GM23338 (cell line): ENCODE data around the gene REC8. TPM values are rescaled to one million over a fixed set of nuclear protein-coding genes. Genes with fewer than 3 reads are reported as not detected.

ENCODE experiments used
- ATAC-seq: fragments of 200-7000 bp; cut with Tn5 transposase; 3 replicates; pipeline ENCODE4 v1.9.1; 2020
- DNase-seq: peaks from one replicate; pipeline ENCODE4 v3.0.0-alpha.2; 2015; ENCODE audit warnings: low spot score
- H2AFZ ChIP-seq: fragments of 200-600 bp; sonication (generic); 2 replicates; pipeline ENCODE4 v1.8.0; 2016; ENCODE audit warnings: antibody characterized with exemption, mild to moderate bottlenecking, moderate library complexity
- H3F3A ChIP-seq: fragments of 200-600 bp; sonication (generic); replicated peaks from 2 replicates; pipeline ENCODE4 v1.8.0; 2017; ENCODE audit warnings: antibody characterized with exemption, mixed run types, low read depth
- H3K27ac ChIP-seq: fragments of 200-600 bp; sonication (generic); 2 replicates; pipeline ENCODE4 v1.6.1; 2016; ENCODE audit warnings: low read depth
- H3K27me3 ChIP-seq: fragments of 200-600 bp; sonication (generic); 2 replicates; pipeline ENCODE4 v1.8.0; 2016; ENCODE audit warnings: mild to moderate bottlenecking, mixed run types, moderate library complexity; ENCODE audit not compliant: insufficient read depth
- H3K36me3 ChIP-seq: fragments of 200-600 bp; sonication (generic); 2 replicates; pipeline ENCODE4 v1.8.0; 2016; ENCODE audit warnings: mild to moderate bottlenecking; ENCODE audit not compliant: insufficient read depth
- H3K4me1 ChIP-seq: fragments of 200-600 bp; sonication (generic); 2 replicates; pipeline ENCODE4 v1.8.0; 2016; ENCODE audit warnings: mild to moderate bottlenecking, moderate library complexity; ENCODE audit not compliant: insufficient read depth
- H3K4me2 ChIP-seq: fragments of 200-600 bp; sonication (generic); 2 replicates; pipeline ENCODE4 v1.7.1; 2017; ENCODE audit warnings: mixed run types
- H3K4me3 ChIP-seq: fragments of 200-600 bp; sonication (generic); 2 replicates; pipeline ENCODE4 v1.6.1; 2016; ENCODE audit warnings: mixed run types
- H3K79me2 ChIP-seq: fragments of 200-600 bp; sonication (generic); replicated peaks from 2 replicates; pipeline ENCODE4 v1.8.0; 2017; ENCODE audit warnings: mild to moderate bottlenecking; ENCODE audit not compliant: insufficient read depth
- H3K9me2 ChIP-seq: fragments of 200-600 bp; sonication (generic); 2 replicates; pipeline ENCODE4 v1.8.0; 2017; ENCODE audit not compliant: insufficient read depth
- H4K20me1 ChIP-seq: fragments of 200-600 bp; sonication (generic); replicated peaks from 2 replicates; pipeline ENCODE4 v1.8.0; 2017; ENCODE audit warnings: mild to moderate bottlenecking; ENCODE audit not compliant: insufficient read depth
- H3K27ac Mint-ChIP-seq: 2 replicates; pipeline ENCODE4 v1.8.0; 2020; ENCODE audit warnings: inconsistent platforms, mild to moderate bottlenecking, moderate library complexity, mixed read lengths
- H3K27me3 Mint-ChIP-seq: 3 replicates; pipeline ENCODE4 v1.8.0; 2022; ENCODE audit warnings: low read depth, mild to moderate bottlenecking, moderate library complexity, mixed read lengths, inconsistent platforms; ENCODE audit not compliant: insufficient read depth, poor library complexity
- H3K36me3 Mint-ChIP-seq: 3 replicates; pipeline ENCODE4 v1.8.0; 2021; ENCODE audit warnings: low read depth, mild to moderate bottlenecking, inconsistent platforms, moderate library complexity, mixed read lengths
- H3K4me1 Mint-ChIP-seq: 3 replicates; pipeline ENCODE4 v1.8.0; 2020; ENCODE audit warnings: mild to moderate bottlenecking, inconsistent platforms, mixed read lengths
- H3K4me3 Mint-ChIP-seq: 3 replicates; pipeline ENCODE4 v1.8.0; 2021; ENCODE audit warnings: moderate library complexity, mild to moderate bottlenecking, inconsistent platforms, mixed read lengths
- H3K9me3 Mint-ChIP-seq: 3 replicates; pipeline ENCODE4 v1.8.0; 2020; ENCODE audit warnings: moderate library complexity, mild to moderate bottlenecking, inconsistent platforms, mixed read lengths
- CREB1 ChIP-seq: fragments of 250-450 bp; sonication (Bioruptor Pico); IDR thresholded peaks from 2 replicates; pipeline ENCODE4 v1.5.0; 2020; ENCODE audit warnings: low read depth, mild to moderate bottlenecking, moderate library complexity
- CTCF ChIP-seq, 2 experiments: fragments of 200-600 bp in 1 of 2; sonication (generic) in 1 of 2; conservative IDR thresholded peaks; 2 replicates each; pipeline versions ENCODE4 v1.5.1 to v1.6.1; 2016 to 2017; ENCODE audit warnings: antibody characterized with exemption in 2 of 2, low read depth in 2 of 2, mild to moderate bottlenecking in 2 of 2, moderate library complexity in 1 of 2
- POLR2AphosphoS5 ChIP-seq: IDR thresholded peaks from 2 replicates; pipeline ENCODE4 v1.6.1; 2016; ENCODE audit warnings: antibody characterized with exemption, low read depth
- REST ChIP-seq: IDR thresholded peaks from one replicate; pipeline ENCODE4 v1.6.1; 2018; ENCODE audit warnings: antibody characterized with exemption; ENCODE audit not compliant: unreplicated experiment
- STAT1 ChIP-seq: IDR thresholded peaks from one replicate; pipeline ENCODE4 v1.6.1; 2016; ENCODE audit warnings: antibody characterized with exemption; ENCODE audit not compliant: unreplicated experiment
- ZNF114 ChIP-seq: fragments of 250-450 bp; sonication (Bioruptor Pico); IDR thresholded peaks from 2 replicates; pipeline ENCODE4 v1.5.0; 2020; ENCODE audit warnings: mild to moderate bottlenecking, moderate library complexity
- ZNF462 ChIP-seq: fragments of 250-450 bp; sonication (Bioruptor Pico); IDR thresholded peaks from 2 replicates; pipeline ENCODE4 v1.5.0; 2020; ENCODE audit warnings: mild to moderate bottlenecking, moderate library complexity
- polyA plus RNA-seq: library from polyadenylated mRNA; unstranded; fragments of >200 nt; fragmentation: Nextera tagmentation; extraction: Ambion mirVana; gene quantifications from 2 replicates; pipeline ENCODE4 v1.2.1, GENCODE V29; 2016
- total RNA-seq: library from RNA; depleted of rRNA; stranded (reverse); fragments of >200 nt; shearing (Covaris generic); gene quantifications from 2 replicates; pipeline ENCODE4 v1.2.3, GENCODE V29; 2014

REC8 gene
- total and polyA plus RNA-seq, 2 experiments from 2014 or later = 25.7 to 36.8 TPM

GRCh38 chr14:24157331-24157730, 14.5 kb upstream of the REC8 start:
- Histone ChIP-seq H3F3A (peaks cover 12% of the 10 kb centered on the region; the same call in 1 of the 2 replicates), H4K20me1 (peaks cover 7% of the 10 kb centered on the region; the same call in 1 of the 2 replicates), H3K79me2 (no peaks in the 10 kb centered on the region), H3K27me3 (no peaks in the 10 kb centered on the region), H3K9me2 (no peaks in the 10 kb centered on the region), H3K4me1 (peaks cover 11% of the 10 kb centered on the region), H3K36me3 (peaks cover 20% of the 10 kb centered on the region; the same call in 1 of the 2 replicates), H2AFZ (no peak overlapping the region), H3K4me3 (no peak overlapping the region), H3K27ac (no peak overlapping the region), H3K4me2 (no peak overlapping the region)
- no peak overlapping the region for H3K4me3 Mint-ChIP-seq
- ATAC-seq (no peak), DNase-seq (no peak)
- no peaks in the 10 kb centered on the region for H3K9me3 Mint-ChIP-seq
- TF ChIP-seq ZNF114 (CRISPR knock-in tag) = no peak
- TF ChIP-seq ZNF462 (CRISPR knock-in tag) = no peak
- TF ChIP-seq CREB1 = no peak
- no peak for TF ChIP-seq REST
- TF ChIP-seq POLR2AphosphoS5 = no peak
- TF ChIP-seq STAT1 = no peak
- no peak for TF ChIP-seq CTCF (conservative IDR thresholded peaks at IDR 0.05; ENCODE audit: low read depth in 2 of 2)
- H3K36me3 Mint-ChIP-seq = peaks cover 65% of the 10 kb centered on the region
- H3K4me1 Mint-ChIP-seq = peaks cover 9% of the 10 kb centered on the region
- H3K27ac Mint-ChIP-seq = no peak overlapping the region
- H3K27me3 Mint-ChIP-seq = peaks cover 4% of the 10 kb centered on the region
